GM12878 (cell line): ENCODE measurements around the gene AQP3. TPM values are rescaled to one million over a fixed set of nuclear protein-coding genes. Genes with fewer than 3 reads are reported as not detected.

Experiments
- ATAC-seq: fragments of 200-7000 bp; cut with Tn5 transposase; 3 replicates; pipeline ENCODE4 v1.9.1; 2020; ENCODE audit warnings: mild to moderate bottlenecking, moderate library complexity
- BruUV-seq: library from RNA; stranded (reverse); fragments of 400-500 nt; replicated peaks from 2 replicates; lab custom pipeline; 2021; lab: Mats Ljungman, UMichigan
- CTCF ChIA-PET: fragments of 300-600 bp; sonication (Branson Sonifier 250); formaldehyde crosslinking; extraction: SDS; loops from one replicate; lab custom pipeline; 2021; ENCODE audit warnings: inconsistent platforms; lab: Yijun Ruan, JAX
- POLR2A ChIA-PET: fragments of 350-600 bp; formaldehyde crosslinking; extraction: SDS; loops from one replicate; lab custom pipeline; 2021; ENCODE audit warnings: inconsistent platforms; lab: Charles Lee
- RAD21 ChIA-PET: fragments of 300-600 bp; sonication (Branson Sonifier 250); formaldehyde crosslinking; loops from one replicate; lab custom pipeline; 2023; ENCODE audit warnings: antibody characterized with exemption; ENCODE audit not compliant: unreplicated experiment; lab: Charles Lee
- SMC1A ChIA-PET: fragments of 300-600 bp; sonication (Branson Sonifier 250); formaldehyde crosslinking; loops from one replicate; lab custom pipeline; 2023; ENCODE audit not compliant: unreplicated experiment, uncharacterized antibody; lab: Charles Lee
- DNase-seq: peaks from one replicate; pipeline ENCODE4 v3.0.0-alpha.2; 2011; ENCODE audit warnings: low read depth, low spot score
- FAIRE-seq: peaks from 3 replicates; lab custom pipeline; 2011; peaks lifted over from hg19 to GRCh38; lab: Jason Lieb, UNC
- H2AFZ ChIP-seq: 2 replicates; pipeline ENCODE4 v1.6.0; 2011; ENCODE audit warnings: low read depth, low read length, control low read depth; ENCODE audit not compliant: control insufficient read depth
- H3K27ac ChIP-seq: 2 replicates; pipeline ENCODE4 v1.5.1; 2011; ENCODE audit warnings: control low read depth; ENCODE audit not compliant: control insufficient read depth, insufficient read depth
- H3K27me3 ChIP-seq, 2 experiments: replicated peaks in 1 of 2; 2 replicates each; pipeline versions ENCODE4 v1.6.0 to v1.6.1; 2011; ENCODE audit warnings: low read length in 1 of 2; ENCODE audit not compliant: control insufficient read depth in 2 of 2, insufficient read depth in 2 of 2
- H3K36me3 ChIP-seq, 2 experiments: 2 replicates each; pipeline ENCODE4 v1.5.1; 2011; ENCODE audit warnings: low read length in 1 of 2; ENCODE audit not compliant: control insufficient read depth in 2 of 2, insufficient read depth in 2 of 2
- H3K4me1 ChIP-seq: 2 replicates; pipeline ENCODE4 v1.6.1; 2011; ENCODE audit warnings: mild to moderate bottlenecking, low read length, moderate library complexity, mixed read lengths; ENCODE audit not compliant: control insufficient read depth, insufficient read depth
- H3K4me2 ChIP-seq: 2 replicates; pipeline ENCODE4 v1.6.0; 2011; ENCODE audit warnings: control low read depth; ENCODE audit not compliant: control insufficient read depth, insufficient read depth
- H3K4me3 ChIP-seq: fragments of 200-600 bp; sonication (generic); 2 replicates; pipeline ENCODE4 v1.5.1; 2016
- H3K79me2 ChIP-seq: 2 replicates; pipeline ENCODE4 v1.6.0; 2011; ENCODE audit warnings: low read length; ENCODE audit not compliant: control insufficient read depth, insufficient read depth
- H3K9ac ChIP-seq: 2 replicates; pipeline ENCODE4 v1.8.0; 2011; ENCODE audit warnings: low read length, control low read depth, mixed read lengths; ENCODE audit not compliant: control insufficient read depth, insufficient read depth
- H3K9me3 ChIP-seq: replicated peaks from 3 replicates; pipeline ENCODE4 v1.5.1; 2011; ENCODE audit warnings: mild to moderate bottlenecking, low read length; ENCODE audit not compliant: control insufficient read depth, insufficient read depth
- H4K20me1 ChIP-seq: 2 replicates; pipeline ENCODE4 v1.6.0; 2011; ENCODE audit not compliant: control insufficient read depth, insufficient read depth
- ASH2L ChIP-seq: fragments of 300-600, 200-600 bp; sonication (generic); IDR thresholded peaks from 2 replicates; pipeline ENCODE4 v1.6.1; 2017; ENCODE audit warnings: low read depth, mild to moderate bottlenecking, borderline replicate concordance
- CBX5 ChIP-seq: sonication (generic); IDR thresholded peaks from 2 replicates; pipeline ENCODE4 v1.6.1; 2016; ENCODE audit warnings: low read depth, moderate library complexity, mild to moderate bottlenecking, inconsistent platforms
- CHD1 ChIP-seq: IDR thresholded peaks from 2 replicates; pipeline ENCODE4 v1.6.1; 2012; ENCODE audit warnings: low read depth, low read length, improper control_type of control experiment
- CHD4 ChIP-seq: fragments of 200-600 bp; sonication (generic); IDR thresholded peaks from 2 replicates; pipeline ENCODE4 v1.6.1; 2016; ENCODE audit warnings: mild to moderate bottlenecking
- CREB1 ChIP-seq: IDR thresholded peaks from 2 replicates; pipeline ENCODE4 v1.6.1; 2012; ENCODE audit warnings: low read depth, mild to moderate bottlenecking, inconsistent platforms
- JUND ChIP-seq: IDR thresholded peaks from 2 replicates; pipeline ENCODE4 v1.6.1; 2012; ENCODE audit warnings: low read depth, mild to moderate bottlenecking, low read length, improper control_type of control experiment, moderate library complexity
- KLF5 ChIP-seq: fragments of 450-650 bp; IDR thresholded peaks from 2 replicates; pipeline ENCODE4 v1.6.1; 2014; ENCODE audit warnings: mild to moderate bottlenecking; ENCODE audit not compliant: partially characterized antibody
- MTA2 ChIP-seq: fragments of 450-650 bp; IDR thresholded peaks from 2 replicates; pipeline ENCODE4 v1.6.1; 2016; ENCODE audit warnings: low read depth, mild to moderate bottlenecking, moderate library complexity
- MXI1 ChIP-seq: fragments of 150-350 bp; IDR thresholded peaks from 2 replicates; pipeline ENCODE4 v1.6.1; 2011; ENCODE audit warnings: low read depth, mild to moderate bottlenecking, inconsistent platforms, low read length, improper control_type of control experiment
- SIX5 ChIP-seq: IDR thresholded peaks from 2 replicates; pipeline ENCODE4 v1.6.1; 2011; ENCODE audit warnings: mild to moderate bottlenecking, low read depth, low read length, moderate library complexity; ENCODE audit not compliant: severe bottlenecking
- SPI1 ChIP-seq: IDR thresholded peaks from 2 replicates; pipeline ENCODE4 v1.6.1; 2011; ENCODE audit warnings: low read depth, mild to moderate bottlenecking, low read length, moderate library complexity, borderline replicate concordance; ENCODE audit not compliant: insufficient read depth
- ZNF24 ChIP-seq: fragments of 450-650 bp; IDR thresholded peaks from 2 replicates; pipeline ENCODE4 v1.6.1; 2017; ENCODE audit warnings: antibody characterized with exemption, mild to moderate bottlenecking
- ZNF384 ChIP-seq: IDR thresholded peaks from 2 replicates; pipeline ENCODE4 v1.6.1; 2012; ENCODE audit warnings: low read depth, mild to moderate bottlenecking, low read length, improper control_type of control experiment, borderline replicate concordance
- WGBS: methylation state at CpG from one replicate; pipeline ENCODE4 v1.1.6; 2016; ENCODE audit warnings: low lambda C conversion rate; ENCODE audit not compliant: insufficient replicate concordance, insufficient coverage; ENCODE audit errors: missing lambda C conversion rate; 5-methylcytosine and 5-hydroxymethylcytosine counted together
- in situ Hi-C: fragments of 300-500 bp; cut with MboI; formaldehyde crosslinking; loops from 9 replicates; pipeline ENCODE4 v1.14.3; 2018; ENCODE audit warnings: mixed read lengths
- intact Hi-C: fragments of 100-400 bp; cut with micrococcal nuclease; formaldehyde crosslinking; loops from one replicate; pipeline ENCODE4 v1.14.2; 2022; ENCODE audit not compliant: unreplicated experiment
- polyA plus RNA-seq, 11 experiments: library from polyadenylated mRNA; depleted of rRNA in 4 of 11; unstranded in 6 of 11; stranded (reverse) in 5 of 11; fragments of >200 nt; fragmentation: Nextera tagmentation in 4 of 11; fragmentation: Illumina TruSeq in 1 of 11; extraction: Ambion mirVana in 4 of 11; extraction: Trizol in 1 of 11; gene quantifications; 1 replicate in 1 of 11; 2 replicates in 10 of 11; pipeline versions ENCODE4 v1.2.1 to v1.2.3, GENCODE V29; 2011 to 2016; ENCODE audit warnings: inconsistent platforms in 2 of 11, missing spikeins in 2 of 11, low read depth in 1 of 11
- total RNA-seq, 4 experiments: library from RNA; depleted of rRNA in 3 of 4; stranded (reverse); fragments of >200 nt in 3 of 4; fragmentation: Illumina TruSeq in 1 of 4; extraction: Trizol in 1 of 4; gene quantifications; 2 replicates each; pipeline versions ENCODE4 v1.2.1 to v1.2.3, GENCODE V29; 2013 to 2021
- TF ChIP-seq, protein P1 (sequence below): fragments of 450-650 bp; IDR thresholded peaks from 2 replicates; pipeline ENCODE4 v1.6.1; 2017; ENCODE audit warnings: mild to moderate bottlenecking, moderate library complexity

The AQP3 gene
- total and polyA plus RNA-seq, 10 of the 15 experiments (the other 5 are each of a cell fraction or from before 2014, with no cell fraction given) = 0.60 to 11.8 (median 4.5) TPM

DNA sequence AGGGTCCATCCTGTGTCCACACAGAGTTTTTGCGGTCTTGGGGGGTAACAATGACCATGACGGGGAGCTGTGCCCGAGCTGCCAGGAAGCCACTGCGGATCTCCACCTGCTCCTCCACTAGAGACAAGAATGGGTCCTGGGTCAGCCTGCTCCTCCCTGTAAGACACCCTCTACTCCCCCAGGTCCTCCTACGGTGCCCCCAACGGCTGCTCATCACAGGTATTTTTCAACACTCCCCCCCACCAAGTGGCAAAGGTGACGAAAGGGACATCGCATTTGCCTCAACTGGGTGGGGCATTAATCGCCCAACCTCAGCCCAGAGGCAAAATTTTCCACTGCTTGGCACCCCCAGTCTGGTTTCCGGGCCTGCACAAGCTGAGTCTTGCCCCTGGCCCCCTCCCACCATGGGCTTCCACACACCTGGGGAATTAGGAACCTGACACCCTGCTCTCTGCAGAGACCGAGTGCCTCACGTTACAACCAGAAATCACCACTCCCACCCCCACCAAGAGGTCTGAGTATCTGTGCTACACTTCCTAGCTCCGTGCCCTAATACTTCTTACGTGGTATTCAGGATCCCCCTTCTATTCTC, 16.7 kb upstream of the AQP3 start:
- H3K4me3 ChIP-seq = no peak overlapping the region
- 87% methylated on average over 14 of the region's 14 CpGs for WGBS
- peaks cover 3% of the 10 kb centered on the region for H3K4me1 ChIP-seq
- H4K20me1 ChIP-seq = peaks cover 3% of the 10 kb centered on the region; the same call in 1 of the 2 replicates
- POLR2A ChIA-PET = interaction anchor here (0.6 to 2.2 kb wide), 2 partner anchors 10 to 460 kb away, joined by 5 to 12 read pairs; partner anchors contain the start of gene NOL6
- no peak for FAIRE-seq
- no peaks in the 10 kb centered on the region for H3K9me3 ChIP-seq
- CTCF ChIA-PET = interaction anchor here (1.0 to 14.3 kb wide), 7 partner anchors 9 to 90 kb away, joined by 3 to 154 read pairs (median 19); partner anchors contain the start of genes AQP3, AQP7 and NOL6
- H3K36me3 ChIP-seq = peaks cover 41 to 55% of the 10 kb centered on the region in 2 experiments
- no peak for DNase-seq
- H3K79me2 ChIP-seq = no peaks in the 10 kb centered on the region
- ATAC-seq = no peak
- no TSS peak for BruUV-seq
- in situ Hi-C loops = no loop called here
- no peak overlapping the region for H2AFZ ChIP-seq
- H3K4me2 ChIP-seq = no peak overlapping the region
- H3K9ac ChIP-seq = no peak overlapping the region
- intact Hi-C loops = no loop called here
- RAD21 ChIA-PET = interaction anchor here (1.0 to 1.6 kb wide), 4 partner anchors 8 to 89 kb away, joined by 3 to 6 read pairs (median 3); partner anchors contain the start of gene NOL6
- H3K27me3 ChIP-seq = no peaks in the 10 kb centered on the region
- TF ChIP-seq CHD1 = no peak
- no peak for TF ChIP-seq ZNF384
- TF ChIP-seq, protein P1, sequence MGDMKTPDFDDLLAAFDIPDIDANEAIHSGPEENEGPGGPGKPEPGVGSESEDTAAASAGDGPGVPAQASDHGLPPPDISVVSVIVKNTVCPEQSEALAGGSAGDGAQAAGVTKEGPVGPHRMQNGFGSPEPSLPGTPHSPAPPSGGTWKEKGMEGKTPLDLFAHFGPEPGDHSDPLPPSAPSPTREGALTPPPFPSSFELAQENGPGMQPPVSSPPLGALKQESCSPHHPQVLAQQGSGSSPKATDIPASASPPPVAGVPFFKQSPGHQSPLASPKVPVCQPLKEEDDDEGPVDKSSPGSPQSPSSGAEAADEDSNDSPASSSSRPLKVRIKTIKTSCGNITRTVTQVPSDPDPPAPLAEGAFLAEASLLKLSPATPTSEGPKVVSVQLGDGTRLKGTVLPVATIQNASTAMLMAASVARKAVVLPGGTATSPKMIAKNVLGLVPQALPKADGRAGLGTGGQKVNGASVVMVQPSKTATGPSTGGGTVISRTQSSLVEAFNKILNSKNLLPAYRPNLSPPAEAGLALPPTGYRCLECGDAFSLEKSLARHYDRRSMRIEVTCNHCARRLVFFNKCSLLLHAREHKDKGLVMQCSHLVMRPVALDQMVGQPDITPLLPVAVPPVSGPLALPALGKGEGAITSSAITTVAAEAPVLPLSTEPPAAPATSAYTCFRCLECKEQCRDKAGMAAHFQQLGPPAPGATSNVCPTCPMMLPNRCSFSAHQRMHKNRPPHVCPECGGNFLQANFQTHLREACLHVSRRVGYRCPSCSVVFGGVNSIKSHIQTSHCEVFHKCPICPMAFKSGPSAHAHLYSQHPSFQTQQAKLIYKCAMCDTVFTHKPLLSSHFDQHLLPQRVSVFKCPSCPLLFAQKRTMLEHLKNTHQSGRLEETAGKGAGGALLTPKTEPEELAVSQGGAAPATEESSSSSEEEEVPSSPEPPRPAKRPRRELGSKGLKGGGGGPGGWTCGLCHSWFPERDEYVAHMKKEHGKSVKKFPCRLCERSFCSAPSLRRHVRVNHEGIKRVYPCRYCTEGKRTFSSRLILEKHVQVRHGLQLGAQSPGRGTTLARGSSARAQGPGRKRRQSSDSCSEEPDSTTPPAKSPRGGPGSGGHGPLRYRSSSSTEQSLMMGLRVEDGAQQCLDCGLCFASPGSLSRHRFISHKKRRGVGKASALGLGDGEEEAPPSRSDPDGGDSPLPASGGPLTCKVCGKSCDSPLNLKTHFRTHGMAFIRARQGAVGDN = no peak
- TF ChIP-seq KLF5 = no peak
- TF ChIP-seq ZNF24 = no peak
- TF ChIP-seq SIX5 = no peak
- TF ChIP-seq CBX5 = no peak
- no peak for TF ChIP-seq MXI1
- TF ChIP-seq ASH2L = no peak
- TF ChIP-seq JUND = no peak
- TF ChIP-seq SPI1 = no peak
- no peak for TF ChIP-seq MTA2
- TF ChIP-seq CHD4 = no peak
- no peak for TF ChIP-seq CREB1
- H3K27ac ChIP-seq = no peak overlapping the region
- SMC1A ChIA-PET = interaction anchor here (0.9 to 1.8 kb wide), 4 partner anchors 11 to 89 kb away, joined by 3 to 4 read pairs (median 3); no protein-coding TSS in a partner anchor
